LoVo (cell line): Measurements from ENCODE around the gene TNRC6C.

Source experiments
- DNase-seq: peaks from one replicate; pipeline ENCODE4 v3.0.0-alpha.2; 2016; ENCODE audit warnings: low spot score

TNRC6C gene

DNA sequence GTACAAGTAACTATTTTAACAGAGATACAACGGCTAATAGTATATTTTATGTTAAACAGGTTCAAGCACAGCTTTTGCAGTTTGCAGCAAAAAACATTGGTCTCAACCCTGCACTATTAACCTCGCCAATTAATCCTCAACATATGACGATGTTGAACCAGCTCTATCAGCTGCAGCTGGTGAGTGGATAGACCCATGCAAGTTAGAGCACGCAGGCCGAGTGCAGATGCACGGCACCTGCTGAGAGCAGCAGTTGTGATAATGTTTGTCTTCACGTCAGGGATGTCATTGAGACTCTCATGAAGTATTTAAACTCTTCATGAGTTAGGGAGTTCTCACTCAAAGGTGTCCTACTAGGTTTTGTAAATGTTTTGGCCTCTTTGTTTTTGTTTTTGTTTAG lies 124.5 kb downstream of the TNRC6C start:
- no peak for DNase-seq

DNA sequence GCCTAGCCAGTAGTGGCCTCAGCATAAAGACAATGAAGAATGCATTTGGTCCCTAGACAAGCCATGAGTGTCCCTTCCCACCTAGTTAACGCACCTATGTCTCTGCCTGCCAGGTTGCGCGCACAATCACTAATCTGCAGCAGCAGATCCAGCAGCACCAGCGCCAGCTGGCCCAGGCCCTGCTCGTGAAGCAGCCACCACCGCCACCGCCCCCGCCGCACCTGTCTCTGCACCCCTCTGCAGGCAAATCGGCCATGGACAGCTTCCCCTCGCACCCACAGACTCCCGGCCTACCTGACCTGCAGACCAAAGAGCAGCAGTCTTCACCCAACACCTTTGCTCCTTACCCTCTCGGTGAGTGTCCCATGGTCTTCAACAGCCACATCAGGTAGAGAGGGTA lies 128.2 kb downstream of the TNRC6C start:
- DNase-seq: no peak

DNA sequence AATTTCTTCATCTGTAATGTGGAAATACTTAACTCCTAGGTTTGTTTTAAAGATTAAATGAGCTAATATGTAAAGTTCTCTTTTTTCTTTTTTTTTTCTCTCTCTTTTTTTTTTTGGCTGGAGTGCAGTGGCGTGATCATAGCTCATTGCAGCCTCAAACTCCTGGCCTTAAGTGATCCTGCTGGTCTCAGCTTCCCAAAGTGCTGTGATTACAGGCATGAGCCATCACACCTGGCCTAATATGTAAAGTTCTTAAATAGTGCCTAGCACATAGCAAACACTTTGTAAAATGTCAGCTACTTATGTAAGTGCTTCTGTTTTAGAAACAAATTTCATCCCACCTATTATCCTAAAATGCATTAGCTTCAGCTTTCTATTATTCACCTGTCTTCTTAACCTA lies 130.0 kb downstream of the TNRC6C start:
- DNase-seq: no peak

DNA sequence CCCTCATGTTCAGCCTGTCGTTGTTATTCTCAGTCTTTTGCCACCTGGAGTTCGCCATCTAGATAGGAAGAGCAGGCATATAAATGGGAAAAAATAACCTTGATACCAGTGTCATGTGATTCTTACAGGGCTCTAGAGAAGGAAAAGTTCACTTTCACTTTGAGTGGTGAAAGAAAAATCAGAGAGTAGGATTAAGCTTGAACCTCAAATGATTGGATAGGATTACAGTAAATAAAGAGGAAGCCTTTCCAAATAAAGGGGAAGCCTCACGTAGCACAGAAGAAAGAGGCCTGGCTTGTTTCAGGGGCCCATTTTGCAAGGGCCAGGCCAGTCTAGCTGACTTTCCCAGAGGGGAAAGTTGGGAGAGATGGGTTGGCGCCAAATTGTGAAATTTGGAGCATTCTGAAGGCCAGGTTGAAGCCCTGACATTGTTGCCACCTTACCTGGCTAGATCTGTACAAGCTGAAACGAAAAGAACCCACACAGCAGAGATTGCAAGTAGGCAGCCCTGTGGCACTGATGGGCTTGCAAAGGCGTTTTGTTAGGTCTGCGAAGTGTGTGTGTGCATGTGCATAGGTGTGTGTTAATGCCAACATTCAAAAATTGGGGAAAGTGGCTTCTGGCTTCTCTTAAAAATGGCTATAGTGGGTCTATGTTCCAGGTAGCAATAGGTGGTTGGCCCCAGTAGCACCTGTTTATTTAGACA lies 131.2 kb downstream of the TNRC6C start:
- DNase-seq: no peak

DNA sequence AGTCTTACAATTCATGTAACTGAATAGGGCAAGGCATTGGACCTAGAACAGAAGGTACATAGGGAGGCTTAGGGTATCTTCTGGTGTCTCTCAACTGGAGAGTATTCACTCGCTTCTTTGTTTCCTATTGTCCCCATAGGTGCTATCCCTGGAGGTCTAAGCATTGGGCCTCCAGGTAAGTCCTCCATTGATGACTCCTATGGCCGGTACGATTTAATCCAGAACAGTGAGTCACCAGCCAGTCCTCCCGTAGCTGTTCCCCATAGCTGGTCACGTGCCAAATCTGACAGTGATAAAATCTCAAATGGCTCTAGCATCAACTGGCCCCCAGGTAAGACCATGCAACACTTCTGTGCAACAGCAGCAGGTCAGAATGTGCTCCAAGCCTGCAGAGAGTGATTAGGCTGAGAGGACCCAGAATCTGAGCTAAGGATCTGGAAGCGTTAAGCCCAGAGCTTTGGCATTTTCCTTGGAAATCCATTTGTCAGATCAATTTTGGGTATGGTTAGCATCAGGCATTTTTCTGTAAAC lies 134.4 kb downstream of the TNRC6C start:
- DNase-seq: no peak

DNA sequence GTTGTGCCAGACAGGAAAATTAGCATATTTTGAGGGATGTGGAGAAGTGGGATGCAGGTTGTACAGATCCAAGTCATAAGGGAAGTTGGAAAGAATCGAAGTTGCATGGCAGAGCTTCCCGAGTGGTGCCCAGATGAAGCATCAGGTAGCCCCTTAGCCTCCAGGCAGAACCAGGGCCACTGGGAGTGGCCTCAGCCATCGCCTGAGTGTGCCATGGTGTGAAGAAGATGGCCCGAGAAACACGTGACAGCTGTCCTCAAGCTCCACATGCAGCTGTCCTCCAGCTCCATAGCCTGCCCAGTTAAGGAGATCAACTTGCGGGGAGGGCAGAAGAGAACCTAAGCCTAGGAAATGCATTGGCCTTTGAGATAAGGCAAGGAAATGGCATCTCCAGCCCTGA lies 136.5 kb downstream of the TNRC6C start:
- no peak for DNase-seq

DNA sequence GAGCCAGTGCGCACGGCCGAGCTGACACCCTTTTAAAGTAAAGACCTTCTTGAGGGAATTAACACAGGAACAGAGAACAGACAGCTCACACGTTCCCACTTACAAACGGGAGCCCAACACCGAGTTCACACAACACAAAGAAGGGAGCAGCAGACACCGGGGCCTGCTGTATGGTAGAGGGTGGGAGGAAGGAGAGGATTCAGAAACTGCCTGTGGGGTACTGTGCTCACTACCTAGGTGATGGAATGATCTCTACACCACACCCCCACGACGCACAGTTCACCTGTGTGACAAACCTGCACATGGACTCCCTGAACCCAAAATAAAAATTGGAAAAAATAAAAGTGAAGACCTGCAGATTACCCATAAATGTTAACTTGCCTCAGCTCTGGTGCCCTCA lies 137.6 kb downstream of the TNRC6C start:
- DNase-seq: no peak

DNA sequence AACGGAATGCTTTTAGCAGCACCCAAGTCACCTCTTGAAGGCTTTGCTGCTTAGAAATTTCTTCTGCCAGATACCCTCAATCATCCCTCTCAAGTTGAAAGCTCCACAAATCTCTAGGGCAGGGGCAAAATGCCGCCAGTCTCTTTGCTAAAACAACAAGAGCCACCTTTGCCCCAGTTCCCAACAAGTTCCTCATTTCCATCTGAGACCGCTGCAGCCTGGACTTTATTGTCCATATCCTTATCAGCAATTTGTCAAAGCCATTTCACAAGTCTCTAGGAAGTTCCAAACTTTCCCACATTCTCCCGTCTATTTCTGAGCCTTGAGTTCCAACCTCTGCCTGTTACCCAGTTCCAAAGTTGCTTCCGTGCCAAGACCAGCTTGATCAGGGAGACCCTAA lies 142.6 kb downstream of the TNRC6C start:
- no peak for DNase-seq

DNA sequence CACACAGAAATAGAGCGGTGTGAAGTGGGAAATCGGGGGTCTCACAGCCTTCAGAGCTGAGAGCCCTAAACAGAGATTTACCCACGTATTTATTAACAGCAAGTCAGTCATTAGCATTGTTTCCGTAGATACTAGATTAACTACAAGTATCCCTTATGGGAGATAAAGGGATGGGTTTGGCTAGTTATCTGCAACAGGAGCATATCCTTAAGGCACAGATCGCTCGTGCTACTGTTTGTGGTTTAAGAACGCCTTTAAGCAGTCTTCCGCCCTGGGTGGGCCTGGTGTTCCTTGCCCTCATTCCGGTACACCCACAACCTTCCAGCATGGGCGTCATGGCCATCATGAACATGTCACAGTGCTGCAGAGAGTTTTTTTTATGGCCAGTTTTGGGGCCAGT lies 143.0 kb downstream of the TNRC6C start:
- DNase-seq: no peak

DNA sequence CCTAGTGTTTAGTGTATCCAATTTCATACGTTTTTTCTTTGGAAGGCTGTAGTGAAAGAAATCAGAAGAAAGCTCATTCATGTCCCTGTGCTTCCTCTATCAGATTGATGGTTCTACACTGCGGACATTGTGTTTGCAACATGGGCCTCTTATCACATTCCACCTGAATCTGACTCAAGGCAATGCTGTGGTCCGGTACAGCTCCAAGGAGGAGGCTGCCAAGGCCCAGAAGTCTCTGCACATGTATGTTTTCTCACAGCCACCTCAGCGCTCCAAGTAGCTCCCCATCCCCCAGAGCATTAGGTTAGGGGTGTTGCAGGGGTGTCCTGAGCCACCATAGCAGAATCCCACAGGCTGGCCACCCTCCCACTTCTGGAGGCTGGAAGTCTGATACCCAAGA lies 144.8 kb downstream of the TNRC6C start:
- no peak for DNase-seq

DNA sequence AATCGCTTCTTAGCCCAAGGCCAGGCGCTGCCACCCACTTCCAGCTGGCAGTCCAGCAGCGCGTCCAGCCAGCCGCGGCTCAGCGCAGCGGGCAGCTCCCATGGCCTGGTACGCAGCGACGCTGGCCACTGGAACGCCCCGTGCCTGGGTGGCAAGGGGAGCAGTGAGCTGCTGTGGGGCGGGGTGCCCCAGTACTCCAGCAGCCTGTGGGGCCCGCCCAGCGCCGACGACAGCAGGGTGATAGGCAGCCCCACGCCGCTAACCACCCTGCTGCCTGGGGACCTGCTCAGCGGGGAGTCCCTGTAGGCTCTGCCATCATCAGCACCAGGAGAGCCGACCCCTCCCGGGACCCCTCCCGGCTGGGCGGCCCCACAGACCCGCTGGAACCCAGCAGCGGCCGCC lies 146.0 kb downstream of the TNRC6C start:
- no peak for DNase-seq

DNA sequence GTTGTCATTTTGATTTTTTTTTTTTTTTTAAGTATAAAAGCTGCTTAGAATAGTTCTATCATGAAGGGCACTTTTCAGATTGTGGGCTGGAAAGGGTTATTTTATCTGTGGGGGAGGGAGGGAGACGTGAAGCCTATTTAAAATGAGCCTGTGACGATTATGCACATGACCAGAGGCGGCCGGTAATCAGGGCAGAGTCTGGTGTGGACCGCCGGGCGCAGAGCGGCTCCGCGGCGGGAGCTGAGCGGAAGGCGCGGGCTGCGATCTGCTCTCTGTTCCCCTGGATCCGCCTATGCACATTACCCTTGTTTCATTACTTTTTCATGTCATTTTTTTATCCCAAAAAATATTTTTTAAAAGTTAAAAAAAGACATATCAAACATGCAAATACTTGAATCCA lies 146.6 kb downstream of the TNRC6C start:
- no peak for DNase-seq

DNA sequence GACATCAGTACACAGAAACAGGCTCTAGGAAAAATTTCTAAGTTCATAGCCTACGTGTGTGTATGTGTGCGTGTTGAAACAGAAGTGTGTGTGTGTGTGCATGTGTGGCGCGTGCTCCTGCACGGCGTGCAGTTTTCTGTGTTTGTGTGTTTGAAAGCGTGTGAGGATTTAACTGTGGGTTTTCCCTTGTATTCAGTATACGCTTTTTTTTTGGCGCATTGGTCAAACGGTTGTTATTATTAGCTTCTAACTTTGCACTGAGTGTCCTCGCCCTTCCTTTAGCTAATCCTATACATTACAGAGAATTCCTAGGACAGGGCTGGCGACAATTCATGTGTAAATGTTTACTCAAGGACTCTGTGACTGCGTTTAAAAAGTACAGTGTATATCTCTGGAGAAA lies 147.0 kb downstream of the TNRC6C start:
- no peak for DNase-seq

DNA sequence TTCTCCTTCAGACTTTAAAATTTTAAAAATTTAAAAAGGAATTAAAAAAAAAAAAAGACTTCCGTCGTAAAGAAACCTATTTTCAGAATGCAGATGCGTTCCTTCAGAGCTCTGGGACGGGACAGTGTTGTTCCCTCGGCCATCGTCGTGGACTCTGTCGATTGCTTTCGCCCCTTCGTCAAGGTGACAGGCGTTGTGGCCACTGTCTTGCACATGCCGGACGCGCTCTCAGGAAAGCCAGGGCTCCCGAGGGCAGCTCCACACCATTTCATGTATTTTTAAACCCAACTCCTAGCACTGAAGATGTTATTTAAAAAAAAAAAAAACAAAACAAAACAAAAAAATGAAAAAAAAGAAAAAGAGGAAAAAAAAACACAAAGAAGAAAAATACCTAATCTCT lies 147.7 kb downstream of the TNRC6C start:
- DNase-seq: no peak

DNA sequence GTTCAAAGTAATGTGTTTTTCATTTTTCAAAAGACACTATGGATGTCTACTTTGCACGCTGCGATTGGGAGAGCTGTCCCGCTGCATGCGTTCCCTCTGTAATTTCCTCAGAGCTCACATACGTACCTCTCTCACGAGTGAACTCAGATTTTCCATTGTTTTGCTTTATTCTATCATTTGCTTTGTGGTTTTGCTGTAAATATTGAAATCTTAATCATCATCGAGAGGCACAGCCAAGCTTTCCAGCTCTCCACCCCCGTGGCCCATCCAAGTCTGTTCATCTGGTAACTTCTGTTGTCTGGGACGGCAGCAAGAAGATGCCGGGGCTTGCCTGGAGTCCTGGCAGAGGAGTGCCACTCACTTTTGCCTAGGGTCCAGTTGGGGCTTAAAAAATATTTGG lies 149.0 kb downstream of the TNRC6C start:
- no peak for DNase-seq

DNA sequence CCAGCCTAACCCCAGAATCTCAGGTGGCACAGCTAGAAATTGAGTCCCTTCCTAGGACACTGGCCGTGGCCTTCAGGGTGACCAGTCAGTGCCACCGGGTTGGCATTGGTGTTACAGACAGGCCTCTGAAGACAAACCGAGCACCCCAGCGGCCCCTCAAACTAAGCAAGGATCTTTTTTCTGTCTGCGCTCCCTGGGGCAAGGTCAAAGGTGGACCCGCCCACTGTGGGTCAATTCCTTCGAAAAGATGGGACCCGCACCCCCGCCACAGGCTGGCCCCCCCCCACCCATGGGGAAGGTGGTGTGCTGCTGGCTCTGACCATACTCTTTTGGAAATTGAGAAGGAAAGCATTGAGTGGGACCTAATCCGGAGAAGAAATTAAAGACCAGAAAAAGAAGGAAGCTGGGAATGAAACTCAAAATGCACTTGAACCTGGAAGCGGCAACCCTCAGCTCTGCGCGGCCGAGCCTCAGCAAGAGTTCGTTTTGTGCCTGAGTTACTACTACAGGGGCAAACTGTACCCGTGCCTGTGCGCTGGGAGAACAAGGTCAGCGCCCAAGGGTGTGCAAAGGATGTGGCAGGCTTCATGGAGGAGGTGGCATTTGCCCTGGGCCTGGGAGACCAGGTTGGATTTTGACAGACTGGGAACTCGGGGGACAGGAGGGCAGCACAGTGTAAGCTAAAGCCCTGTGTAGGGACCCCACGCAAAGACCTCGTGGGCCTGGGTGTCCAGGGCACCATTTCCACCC lies 149.6 kb downstream of the TNRC6C start:
- DNase-seq: no peak

DNA sequence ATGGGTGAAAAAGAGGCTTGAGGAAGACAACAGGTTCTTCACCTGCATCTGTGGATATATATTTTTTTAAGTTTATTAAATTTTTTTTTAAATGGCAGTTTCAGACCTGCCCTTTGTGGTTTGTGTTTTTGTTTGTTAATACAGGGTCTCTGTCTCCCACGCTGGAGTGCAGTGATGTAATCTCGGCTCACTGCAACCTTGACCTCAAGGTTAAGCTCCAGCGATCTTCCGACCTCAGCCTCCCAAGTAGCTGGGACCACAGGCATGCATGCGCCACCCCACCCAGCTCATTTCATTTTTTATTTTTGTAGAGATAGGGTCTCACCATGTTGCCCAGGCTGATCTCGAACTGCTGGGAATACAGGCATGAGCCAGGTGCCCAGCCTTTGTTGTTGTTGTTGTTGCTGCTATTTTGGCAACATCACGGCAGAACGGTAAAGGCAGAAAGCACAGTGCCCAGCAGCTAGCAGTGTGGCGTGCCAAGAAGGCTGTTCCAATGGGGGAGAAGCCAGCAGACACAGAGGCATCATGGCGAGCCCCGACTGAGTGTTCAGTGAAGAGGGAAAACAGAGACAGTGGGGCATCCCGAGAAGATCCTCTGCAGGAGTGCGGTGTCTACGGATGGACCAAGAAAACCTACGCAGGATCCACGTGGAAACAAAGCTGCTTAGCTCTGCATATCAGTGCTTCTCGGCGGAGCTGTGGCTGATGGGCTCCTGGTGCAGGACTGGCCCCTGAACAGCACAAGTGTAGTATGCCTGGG lies 150.4 kb downstream of the TNRC6C start:
- DNase-seq: no peak

DNA sequence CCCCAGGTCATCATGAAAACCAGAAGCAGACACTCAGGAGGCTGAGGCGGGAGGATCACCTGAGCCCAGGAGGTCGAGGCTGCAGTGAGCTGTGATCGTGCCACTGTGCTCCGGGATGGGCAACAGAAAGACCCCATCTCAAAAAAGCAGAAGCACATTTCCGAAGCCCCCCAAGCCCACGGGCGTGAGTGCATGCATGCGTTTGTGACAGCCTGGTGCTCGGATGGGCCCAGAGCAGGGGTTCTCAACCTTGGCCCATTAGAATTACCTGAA lies 150.9 kb downstream of the TNRC6C start:
- no peak for DNase-seq

DNA sequence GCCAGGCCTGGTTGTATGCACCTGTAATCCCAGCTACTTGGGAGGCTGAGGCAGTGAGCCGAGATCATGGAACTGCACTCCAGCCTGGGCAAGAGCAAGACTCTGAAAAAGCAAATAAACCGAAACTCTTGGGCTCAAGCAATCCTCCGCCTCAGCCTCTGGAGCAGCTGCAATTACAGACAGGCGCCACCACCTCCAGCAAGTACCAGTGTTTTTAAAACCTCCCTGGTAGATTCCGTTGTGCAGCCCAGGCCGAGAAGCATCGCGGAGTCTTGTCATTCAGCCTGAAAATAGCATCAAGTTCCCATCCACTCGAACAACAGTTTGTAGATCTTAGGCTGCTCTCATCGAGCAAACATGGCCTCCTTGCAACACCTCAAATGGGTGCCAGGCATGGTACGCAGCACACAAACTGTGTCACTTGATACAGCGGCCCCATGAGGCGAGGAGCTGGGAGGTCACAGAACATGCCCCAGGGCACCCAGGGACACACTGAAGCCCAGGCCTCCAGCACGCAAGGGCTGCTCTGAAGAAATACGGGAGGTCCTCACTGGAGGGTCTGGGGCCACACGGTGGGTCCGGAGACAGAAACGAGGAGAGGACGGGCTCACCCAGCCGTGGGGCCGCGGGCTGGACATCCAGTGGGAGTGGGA lies 152.0 kb downstream of the TNRC6C start:
- no peak for DNase-seq

DNA sequence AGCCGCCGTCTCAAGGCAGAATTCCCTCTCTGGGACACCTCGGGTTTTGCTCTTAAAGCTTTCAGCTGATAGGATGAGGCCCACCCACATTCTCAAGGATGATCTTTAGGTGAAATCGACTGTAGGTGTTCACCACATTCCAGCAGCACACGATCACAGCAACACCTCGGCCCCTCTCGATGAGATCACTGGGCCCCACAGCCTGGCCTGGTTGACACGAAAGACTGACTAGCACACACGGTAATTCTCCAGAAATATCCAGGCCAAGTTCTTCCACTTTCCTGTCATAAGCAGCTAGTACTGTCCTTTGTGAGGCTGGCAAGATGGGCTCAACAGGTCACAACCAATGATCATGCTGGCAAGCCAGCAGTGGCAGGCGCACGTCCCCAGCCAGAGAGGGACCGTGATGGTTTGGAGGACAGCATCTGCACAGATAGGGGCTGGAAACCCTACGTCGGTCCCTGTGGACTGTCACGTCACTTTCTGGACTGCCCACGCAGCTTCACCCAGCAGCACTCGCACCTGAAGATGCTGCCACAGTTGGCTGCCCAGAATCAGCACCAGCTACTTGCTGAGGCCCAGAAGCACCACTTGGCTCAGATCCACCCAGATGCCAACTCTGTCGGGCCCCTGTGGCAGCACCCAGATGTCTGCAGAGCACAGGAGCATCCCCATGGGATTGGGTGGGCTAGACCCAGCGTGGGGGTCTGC lies 152.7 kb downstream of the TNRC6C start:
- DNase-seq: no peak

DNA sequence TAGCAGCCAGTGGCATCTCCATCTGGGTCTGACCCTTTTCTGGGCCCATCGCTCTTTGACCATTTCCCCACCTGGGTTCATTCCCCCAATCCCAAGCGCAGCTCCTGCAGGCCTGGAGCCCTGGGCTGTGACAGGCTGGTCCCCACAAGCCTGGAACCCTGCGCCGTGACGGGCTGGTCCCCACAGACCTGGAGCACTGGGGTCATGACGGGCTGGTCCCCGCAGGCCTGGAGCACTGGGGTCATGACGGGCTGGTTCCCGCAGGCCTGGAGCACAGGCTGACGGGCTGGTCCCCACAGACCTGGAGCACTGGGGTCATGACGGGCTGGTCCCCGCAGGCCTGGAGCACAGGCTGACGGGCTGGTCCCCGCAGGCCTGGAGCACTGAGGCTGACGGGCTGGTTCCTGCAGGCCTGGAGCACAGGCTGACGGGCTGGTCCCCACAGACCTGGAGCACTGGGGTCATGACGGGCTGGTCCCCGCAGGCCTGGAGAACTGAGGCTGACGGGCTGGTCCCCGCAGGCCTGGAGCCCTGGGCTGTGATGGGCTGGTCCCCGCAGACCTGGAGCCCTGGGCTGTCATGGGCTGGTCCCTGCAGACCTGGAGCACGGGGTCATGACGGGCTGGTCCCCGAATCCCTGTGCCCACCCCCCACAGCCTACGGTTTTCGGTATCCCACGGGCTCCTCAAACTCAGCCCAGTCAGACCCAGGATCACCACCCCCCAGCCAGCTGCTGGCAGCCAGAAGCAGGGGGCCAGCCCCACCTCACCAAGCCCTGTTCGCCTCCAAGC lies 153.4 kb downstream of the TNRC6C start:
- DNase-seq: no peak
